OCI-LY7 (cell line): ENCODE measurements around the gene CHST11. TPM values are rescaled to one million over a fixed set of nuclear protein-coding genes. Genes with fewer than 3 reads are reported as not detected.

Source experiments
- BruUV-seq: library from RNA; stranded (reverse); fragments of 400-500 nt; replicated peaks from 2 replicates; lab custom pipeline; 2021; lab: Mats Ljungman, UMichigan
- CTCF ChIA-PET: fragments of 300-600 bp; sonication (Branson Sonifier 250); formaldehyde crosslinking; loops from one replicate; lab custom pipeline; 2022; ENCODE audit warnings: antibody characterized with exemption; ENCODE audit not compliant: unreplicated experiment; lab: Charles Lee
- POLR2A ChIA-PET: fragments of 300-600 bp; sonication (Branson Sonifier 250); formaldehyde crosslinking; loops from one replicate; lab custom pipeline; 2022; ENCODE audit warnings: antibody characterized with exemption; lab: Charles Lee
- DNase-seq: peaks from one replicate; pipeline ENCODE4 v3.0.0-alpha.2; 2015; ENCODE audit warnings: low spot score
- H2AFZ ChIP-seq: fragments of 200-600 bp; sonication (generic), shearing (Covaris generic); 2 replicates; pipeline ENCODE4 v1.6.1; 2014; ENCODE audit warnings: mild to moderate bottlenecking, antibody characterized with exemption, low read length, moderate library complexity
- H3K27ac ChIP-seq: fragments of 200-600 bp; sonication (generic); 2 replicates; pipeline ENCODE4 v1.5.1; 2014; ENCODE audit warnings: mixed run types, low read depth, mild to moderate bottlenecking, moderate library complexity, low read length, inconsistent platforms; ENCODE audit not compliant: poor library complexity, severe bottlenecking
- H3K36me3 ChIP-seq: fragments of 200-600 bp; sonication (generic); 2 replicates; pipeline ENCODE4 v1.6.1; 2014; ENCODE audit warnings: mild to moderate bottlenecking, antibody characterized with exemption, low read length, moderate library complexity, mixed read lengths; ENCODE audit not compliant: insufficient read depth
- H3K4me1 ChIP-seq: fragments of 200-600 bp; sonication (generic); 2 replicates; pipeline ENCODE4 v1.5.1; 2014; ENCODE audit warnings: mild to moderate bottlenecking, low read length; ENCODE audit not compliant: insufficient read depth, poor library complexity, severe bottlenecking
- H3K4me2 ChIP-seq: fragments of 200-600 bp; sonication (generic); 2 replicates; pipeline ENCODE4 v1.6.1; 2014; ENCODE audit warnings: mild to moderate bottlenecking, low read length
- H3K4me3 ChIP-seq: fragments of 200-600 bp; sonication (generic); 2 replicates; pipeline ENCODE4 v1.5.1; 2014; ENCODE audit warnings: mild to moderate bottlenecking, low read depth, low read length; ENCODE audit not compliant: poor library complexity, severe bottlenecking
- H3K79me2 ChIP-seq: fragments of 200-600 bp; sonication (generic); 2 replicates; pipeline ENCODE4 v1.6.1; 2016; ENCODE audit warnings: low read depth, mild to moderate bottlenecking, low read length, moderate library complexity, mixed read lengths; ENCODE audit not compliant: insufficient read depth
- H3K9me2 ChIP-seq: fragments of 200-600 bp; sonication (generic); 2 replicates; pipeline ENCODE4 v1.6.1; 2016; ENCODE audit warnings: mild to moderate bottlenecking, low read length, mixed read lengths; ENCODE audit not compliant: insufficient read depth
- H3K9me3 ChIP-seq: fragments of 200-600 bp; sonication (generic); 2 replicates; pipeline ENCODE4 v1.6.1; 2014; ENCODE audit warnings: mild to moderate bottlenecking, mixed run types, low read length, mixed read lengths
- H4K20me1 ChIP-seq: fragments of 200-600 bp; sonication (generic); 2 replicates; pipeline ENCODE4 v1.6.1; 2014; ENCODE audit warnings: mild to moderate bottlenecking, antibody characterized with exemption, low read length, moderate library complexity, mixed read lengths; ENCODE audit not compliant: insufficient read depth
- EZH2phosphoT487 ChIP-seq: fragments of 200-600 bp; sonication (generic); IDR thresholded peaks from 2 replicates; pipeline ENCODE4 v1.6.1; 2018; ENCODE audit warnings: low read depth, borderline replicate concordance, mild to moderate bottlenecking, mixed run types, antibody characterized with exemption, low read length, moderate library complexity, mixed read lengths
- intact Hi-C: fragments of 100-400 bp; cut with micrococcal nuclease; formaldehyde crosslinking; loops from one replicate; pipeline ENCODE4 v1.10.0; 2022; ENCODE audit not compliant: unreplicated experiment
- total RNA-seq, 2 experiments: library from RNA; depleted of rRNA in 1 of 2; stranded (reverse); fragments of >200 nt in 1 of 2; shearing (Covaris generic) in 1 of 2; gene quantifications; 2 replicates each; pipeline ENCODE4 v1.2.3, GENCODE V29; 2014 to 2022
- TF ChIP-seq, protein P1 (sequence below): fragments of 200-600 bp; sonication (generic); conservative IDR thresholded peaks from 2 replicates; pipeline ENCODE4 v1.5.1; 2014; ENCODE audit warnings: mild to moderate bottlenecking, antibody characterized with exemption, low read length, moderate library complexity, mixed read lengths

CHST11 gene
- total RNA-seq, 2 experiments from 2014 or later, result 15.2 to 41.6 TPM

- no peaks in the 10 kb centered on the region for H3K79me2 ChIP-seq
- ChIA-PET CTCF (no interaction called here), POLR2A (interaction anchor here (0.6 to 0.7 kb wide), 2 partner anchors 147 to 333 kb away, joined by 3 to 7 read pairs; no protein-coding TSS in a partner anchor)
- peak overlapping the region; percentile 19; the same call in 1 of the 2 replicates for H3K4me2 ChIP-seq
- H3K9me3 ChIP-seq, result no peaks in the 10 kb centered on the region
- H3K36me3 ChIP-seq, result no peaks in the 10 kb centered on the region
- no TSS peak for BruUV-seq
- no peak overlapping the region for H3K27ac ChIP-seq
- H4K20me1 ChIP-seq, result 0 out of 2 replicates have a peak, but pooled peaks cover 5% of the 10 kb centered on the region
- DNase-seq, result no peak
- H3K9me2 ChIP-seq, result no peaks in the 10 kb centered on the region
- intact Hi-C loops, result no loop called here
- no peak overlapping the region for H3K4me3 ChIP-seq
- TF ChIP-seq EZH2phosphoT487, result no peak
- TF ChIP-seq, protein P1, sequence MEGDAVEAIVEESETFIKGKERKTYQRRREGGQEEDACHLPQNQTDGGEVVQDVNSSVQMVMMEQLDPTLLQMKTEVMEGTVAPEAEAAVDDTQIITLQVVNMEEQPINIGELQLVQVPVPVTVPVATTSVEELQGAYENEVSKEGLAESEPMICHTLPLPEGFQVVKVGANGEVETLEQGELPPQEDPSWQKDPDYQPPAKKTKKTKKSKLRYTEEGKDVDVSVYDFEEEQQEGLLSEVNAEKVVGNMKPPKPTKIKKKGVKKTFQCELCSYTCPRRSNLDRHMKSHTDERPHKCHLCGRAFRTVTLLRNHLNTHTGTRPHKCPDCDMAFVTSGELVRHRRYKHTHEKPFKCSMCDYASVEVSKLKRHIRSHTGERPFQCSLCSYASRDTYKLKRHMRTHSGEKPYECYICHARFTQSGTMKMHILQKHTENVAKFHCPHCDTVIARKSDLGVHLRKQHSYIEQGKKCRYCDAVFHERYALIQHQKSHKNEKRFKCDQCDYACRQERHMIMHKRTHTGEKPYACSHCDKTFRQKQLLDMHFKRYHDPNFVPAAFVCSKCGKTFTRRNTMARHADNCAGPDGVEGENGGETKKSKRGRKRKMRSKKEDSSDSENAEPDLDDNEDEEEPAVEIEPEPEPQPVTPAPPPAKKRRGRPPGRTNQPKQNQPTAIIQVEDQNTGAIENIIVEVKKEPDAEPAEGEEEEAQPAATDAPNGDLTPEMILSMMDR, result no peak
- H3K4me1 ChIP-seq, result peaks cover 20% of the 10 kb centered on the region
- no peak overlapping the region for H2AFZ ChIP-seq
Measured at GRCh38 chr12:104720339-104721038, 263.7 kb downstream of the CHST11 start.

DNA sequence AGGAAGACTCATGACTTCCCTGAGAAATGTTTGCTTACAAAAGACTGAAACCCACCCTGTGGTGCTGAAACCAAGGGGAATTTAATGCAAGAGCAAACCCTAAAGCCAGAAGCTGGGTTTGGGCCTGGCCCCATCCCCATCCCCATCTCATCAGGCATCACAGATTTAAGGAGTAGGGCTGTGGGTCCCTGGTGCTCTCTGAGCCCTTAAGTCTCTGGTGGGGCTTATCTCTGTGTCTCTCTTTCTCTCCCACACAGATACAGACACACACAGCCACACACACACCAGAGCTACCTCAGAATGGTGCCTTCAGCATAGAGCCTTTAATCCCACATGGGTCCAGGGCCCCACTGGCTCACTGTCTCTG, 264.3 kb downstream of the CHST11 start:
- DNase-seq, result no peak
- intact Hi-C loops, result no loop called here
- H3K4me1 ChIP-seq, result peaks cover 16% of the 10 kb centered on the region

More for the DNA sequence above, 264.3 kb downstream of the CHST11 start:
- ChIA-PET CTCF (no interaction called here), POLR2A (no interaction called here)
- Histone ChIP-seq H4K20me1 (0 out of 2 replicates have a peak, but pooled peaks cover 5% of the 10 kb centered on the region), H3K79me2 (no peaks in the 10 kb centered on the region), H3K36me3 (no peaks in the 10 kb centered on the region), H2AFZ (no peak overlapping the region), H3K9me3 (no peaks in the 10 kb centered on the region), H3K4me3 (no peak overlapping the region), H3K27ac (no peak overlapping the region), H3K9me2 (no peaks in the 10 kb centered on the region), H3K4me2 (no peak overlapping the region)
- TF ChIP-seq, protein P1, result no peak
- no peak for TF ChIP-seq EZH2phosphoT487
- no TSS peak for BruUV-seq
